HCT116 (cell line): ENCODE measurements around the gene TMEM91.

Experiments
- CEBPB ChIP-seq: IDR thresholded peaks from 2 replicates; pipeline ENCODE4 v1.6.1; 2012; ENCODE audit warnings: low read depth
- CTCF ChIP-seq, 3 experiments: fragments of 200-600 bp in 1 of 3; sonication (generic) in 1 of 3; IDR thresholded peaks in 2 of 3; conservative IDR thresholded peaks in 1 of 3; 2 replicates each; pipeline ENCODE4 v1.5.1; 2012 to 2017; ENCODE audit warnings: low read depth in 2 of 3, low read length in 2 of 3, antibody characterized with exemption in 1 of 3, borderline replicate concordance in 1 of 3, control low read depth in 1 of 3, mild to moderate bottlenecking in 1 of 3, mixed read lengths in 1 of 3, mixed run types in 1 of 3, moderate library complexity in 1 of 3; ENCODE audit not compliant: insufficient read depth in 1 of 3
- EGR1 ChIP-seq: IDR thresholded peaks from 2 replicates; pipeline ENCODE4 v1.6.1; 2012; ENCODE audit warnings: low read depth
- EZH2 ChIP-seq: fragments of 200-600 bp; sonication (generic); IDR thresholded peaks from 2 replicates; pipeline ENCODE4 v1.6.1; 2017; ENCODE audit warnings: antibody characterized with exemption, mixed run types
- EZH2phosphoT487 ChIP-seq: fragments of 200-600 bp; IDR thresholded peaks from 2 replicates; pipeline ENCODE4 v1.6.1; 2018; ENCODE audit warnings: antibody characterized with exemption, borderline replicate concordance
- POLR2A ChIP-seq: IDR thresholded peaks from 2 replicates; pipeline ENCODE4 v1.7.0; 2011; ENCODE audit warnings: borderline replicate concordance; ENCODE audit not compliant: insufficient read depth, insufficient read length; ENCODE audit errors: extremely low read depth
- RAD21 ChIP-seq: IDR thresholded peaks from 2 replicates; pipeline ENCODE4 v1.6.1; 2012; ENCODE audit warnings: low read depth, mild to moderate bottlenecking
- SIN3A ChIP-seq: IDR thresholded peaks from 2 replicates; pipeline ENCODE4 v1.6.1; 2012; ENCODE audit warnings: low read depth
- SP1 ChIP-seq: IDR thresholded peaks from 2 replicates; pipeline ENCODE4 v1.6.1; 2012; ENCODE audit warnings: low read depth
- TCF7L2 ChIP-seq: IDR thresholded peaks from 2 replicates; pipeline ENCODE4 v1.7.0; 2011; ENCODE audit warnings: borderline replicate concordance, inconsistent platforms; ENCODE audit not compliant: insufficient read depth, insufficient read length; ENCODE audit errors: extremely low read depth
- YY1 ChIP-seq: IDR thresholded peaks from 2 replicates; pipeline ENCODE4 v1.6.1; 2011; ENCODE audit warnings: low read length, low read depth, moderate library complexity, mild to moderate bottlenecking; ENCODE audit not compliant: insufficient replicate concordance; ENCODE audit errors: extremely low read depth
- ZFX ChIP-seq: fragments of 450-650 bp; IDR thresholded peaks from 2 replicates; pipeline ENCODE4 v1.6.1; 2017
- ZNF274 ChIP-seq: fragments of 200-500 bp; sonication (Bioruptor generic); IDR thresholded peaks from 2 replicates; pipeline ENCODE4 v1.6.1; 2014; ENCODE audit warnings: mild to moderate bottlenecking, low read depth, low read length, inconsistent platforms
- TF ChIP-seq, protein P1 (sequence below): IDR thresholded peaks from 2 replicates; pipeline ENCODE4 v1.6.1; 2012; ENCODE audit warnings: low read depth

DNA sequence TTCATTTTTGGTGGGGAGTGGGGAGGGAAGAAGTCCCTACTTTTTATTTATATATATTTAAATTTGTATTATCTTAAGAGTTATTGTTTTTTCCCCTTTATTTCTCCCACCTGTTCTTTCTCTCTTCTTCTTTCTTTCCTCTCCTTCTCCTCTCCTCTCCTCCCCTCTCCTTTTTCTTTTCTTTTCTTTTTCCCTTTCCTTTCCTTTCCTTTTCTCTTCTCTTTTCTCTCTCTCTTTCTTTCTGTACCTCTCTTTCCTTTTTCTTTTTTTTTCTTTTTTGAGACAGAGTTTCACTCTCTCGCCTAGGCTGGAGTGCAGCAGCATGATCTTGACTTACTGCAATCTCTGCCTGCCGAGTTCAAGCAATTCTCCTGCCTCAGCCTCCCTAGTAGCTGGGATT, 23.2 kb downstream of the TMEM91 start:
- TF ChIP-seq CTCF (IDR thresholded peaks at IDR 0.05 in 2 of 3, conservative IDR thresholded peaks at IDR 0.05 in 1 of 3; ENCODE audit: borderline replicate concordance in 1 of 3, insufficient read depth in 1 of 3, low read depth in 2 of 3, low read length in 2 of 3) (no peak), EZH2 (no peak), ZNF274 (no peak), EGR1 (no peak), SP1 (no peak), TCF7L2 (no peak), ZFX (no peak), RAD21 (no peak), EZH2phosphoT487 (no peak), YY1 (no peak), SIN3A (no peak), CEBPB (no peak), POLR2A (no peak)
- TF ChIP-seq, protein P1, sequence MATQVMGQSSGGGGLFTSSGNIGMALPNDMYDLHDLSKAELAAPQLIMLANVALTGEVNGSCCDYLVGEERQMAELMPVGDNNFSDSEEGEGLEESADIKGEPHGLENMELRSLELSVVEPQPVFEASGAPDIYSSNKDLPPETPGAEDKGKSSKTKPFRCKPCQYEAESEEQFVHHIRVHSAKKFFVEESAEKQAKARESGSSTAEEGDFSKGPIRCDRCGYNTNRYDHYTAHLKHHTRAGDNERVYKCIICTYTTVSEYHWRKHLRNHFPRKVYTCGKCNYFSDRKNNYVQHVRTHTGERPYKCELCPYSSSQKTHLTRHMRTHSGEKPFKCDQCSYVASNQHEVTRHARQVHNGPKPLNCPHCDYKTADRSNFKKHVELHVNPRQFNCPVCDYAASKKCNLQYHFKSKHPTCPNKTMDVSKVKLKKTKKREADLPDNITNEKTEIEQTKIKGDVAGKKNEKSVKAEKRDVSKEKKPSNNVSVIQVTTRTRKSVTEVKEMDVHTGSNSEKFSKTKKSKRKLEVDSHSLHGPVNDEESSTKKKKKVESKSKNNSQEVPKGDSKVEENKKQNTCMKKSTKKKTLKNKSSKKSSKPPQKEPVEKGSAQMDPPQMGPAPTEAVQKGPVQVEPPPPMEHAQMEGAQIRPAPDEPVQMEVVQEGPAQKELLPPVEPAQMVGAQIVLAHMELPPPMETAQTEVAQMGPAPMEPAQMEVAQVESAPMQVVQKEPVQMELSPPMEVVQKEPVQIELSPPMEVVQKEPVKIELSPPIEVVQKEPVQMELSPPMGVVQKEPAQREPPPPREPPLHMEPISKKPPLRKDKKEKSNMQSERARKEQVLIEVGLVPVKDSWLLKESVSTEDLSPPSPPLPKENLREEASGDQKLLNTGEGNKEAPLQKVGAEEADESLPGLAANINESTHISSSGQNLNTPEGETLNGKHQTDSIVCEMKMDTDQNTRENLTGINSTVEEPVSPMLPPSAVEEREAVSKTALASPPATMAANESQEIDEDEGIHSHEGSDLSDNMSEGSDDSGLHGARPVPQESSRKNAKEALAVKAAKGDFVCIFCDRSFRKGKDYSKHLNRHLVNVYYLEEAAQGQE: no peak
